NOMO-1 treated with dmso at 0.1 percent for 144 hours (cell line): Measurements from ENCODE around the gene GSDMA.
"Not testable (repeated sequence)": the region's sequence is repeated elsewhere in the genome, so short reads cannot be mapped to it uniquely, and the experiment has no call there.

ENCODE experiments used
- DNase-seq: peaks from one replicate; lab custom pipeline; 2025; ENCODE audit not compliant: unreplicated experiment; lab: John Stamatoyannopoulos, UW

The GSDMA gene

DNA sequence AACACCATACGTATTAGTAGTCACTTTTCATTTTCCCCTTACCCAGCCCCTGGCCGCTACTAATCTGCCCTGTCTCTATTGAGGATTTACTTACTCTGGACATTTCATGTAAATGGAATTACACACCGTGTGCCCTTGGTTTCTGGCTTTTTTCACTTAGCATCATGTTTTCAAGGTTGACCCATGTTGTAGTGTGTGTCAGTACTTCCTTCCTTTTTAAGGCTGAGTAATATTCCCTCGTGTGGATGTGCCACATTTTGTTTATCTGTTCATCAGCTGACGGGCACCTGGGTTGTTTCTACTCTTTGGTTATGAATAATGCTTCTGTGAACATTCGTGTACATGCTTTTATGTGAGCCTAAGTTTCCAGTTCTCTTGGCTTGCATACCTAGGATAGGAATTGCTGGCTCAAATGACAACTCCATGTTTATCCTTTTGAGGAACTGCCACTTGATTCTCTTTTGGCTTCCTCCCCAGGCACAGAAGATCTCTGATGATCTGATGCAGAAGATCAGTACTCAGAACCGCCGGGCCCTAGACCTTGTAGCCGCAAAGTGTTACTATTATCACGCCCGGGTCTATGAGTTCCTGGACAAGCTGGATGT is 25.5 kb downstream of the GSDMA start:
- no peak for DNase-seq

DNA sequence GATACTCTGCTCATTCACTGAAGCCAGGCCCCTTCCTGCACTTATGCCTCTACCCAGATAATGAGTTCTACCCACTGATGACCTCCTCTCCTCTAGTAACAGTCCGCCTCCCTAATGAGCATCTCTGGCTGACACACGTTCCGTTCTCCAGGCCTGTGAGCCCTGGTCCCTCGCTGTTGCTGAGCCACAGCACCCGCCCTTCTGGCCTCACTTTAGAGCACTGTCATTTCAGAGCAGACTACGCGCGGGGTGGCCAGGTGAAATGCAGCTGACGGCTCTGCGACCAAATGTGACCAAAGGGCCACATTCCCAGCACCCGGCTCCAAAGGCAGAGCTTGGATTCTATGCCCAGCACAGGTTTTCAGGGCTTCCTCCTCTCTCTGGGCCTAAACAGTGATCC is 31.6 kb downstream of the GSDMA start:
- no peak for DNase-seq

DNA sequence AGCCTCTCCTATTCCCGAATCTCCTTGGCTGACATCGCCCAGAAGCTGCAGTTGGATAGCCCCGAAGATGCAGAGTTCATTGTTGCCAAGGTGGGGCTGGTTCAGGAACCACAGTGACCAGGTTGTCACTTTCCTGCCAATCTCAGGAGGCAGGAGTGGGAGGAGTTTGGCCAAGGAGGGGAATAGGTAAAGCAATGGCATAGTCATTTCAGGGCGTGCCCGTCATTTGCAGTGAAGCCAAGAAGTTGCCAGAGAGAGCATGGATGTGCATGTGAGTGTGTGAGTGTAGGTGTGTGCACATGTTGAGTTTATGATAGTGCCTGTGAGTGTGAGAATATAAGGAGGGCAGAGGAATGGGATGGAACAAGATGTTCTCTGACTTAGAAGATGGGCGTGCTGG is 32.6 kb downstream of the GSDMA start:
- no peak for DNase-seq

DNA sequence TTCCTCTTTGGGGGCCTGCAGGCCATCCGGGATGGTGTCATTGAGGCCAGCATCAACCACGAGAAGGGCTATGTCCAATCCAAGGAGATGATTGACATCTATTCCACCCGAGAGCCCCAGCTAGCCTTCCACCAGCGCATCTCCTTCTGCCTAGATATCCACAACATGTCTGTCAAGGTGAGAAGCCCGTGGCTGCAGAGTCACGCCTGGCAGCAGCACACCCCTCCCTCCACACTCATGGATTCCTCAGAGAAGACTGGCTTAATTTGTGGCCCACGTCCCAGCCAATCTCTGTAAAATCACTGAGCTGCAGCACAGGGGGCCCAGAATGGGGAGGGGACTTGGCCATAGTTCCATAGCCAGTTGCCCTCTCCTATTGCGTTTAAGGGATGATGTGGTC is 33.4 kb downstream of the GSDMA start:
- no peak for DNase-seq

DNA sequence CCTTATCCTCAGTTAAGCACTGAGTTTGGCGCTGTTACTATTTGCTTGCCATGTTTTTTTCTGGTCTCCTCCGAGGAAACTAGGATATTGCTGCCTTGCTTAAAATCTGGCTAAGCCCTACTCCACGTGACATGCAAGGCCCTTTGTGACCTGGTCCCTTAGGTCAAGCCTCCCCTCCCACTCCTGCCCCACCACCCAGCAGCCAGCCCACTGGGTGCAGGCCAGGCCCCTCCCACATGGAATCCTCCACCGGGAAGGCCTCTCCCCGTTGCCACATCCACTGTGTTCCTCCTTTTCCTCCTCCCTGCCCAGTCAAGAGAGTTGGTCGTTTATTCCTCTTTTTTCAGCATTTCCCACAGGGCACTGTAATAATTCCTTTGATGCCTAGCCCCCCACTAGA is 34.0 kb downstream of the GSDMA start:
- DNase-seq, result no peak

DNA sequence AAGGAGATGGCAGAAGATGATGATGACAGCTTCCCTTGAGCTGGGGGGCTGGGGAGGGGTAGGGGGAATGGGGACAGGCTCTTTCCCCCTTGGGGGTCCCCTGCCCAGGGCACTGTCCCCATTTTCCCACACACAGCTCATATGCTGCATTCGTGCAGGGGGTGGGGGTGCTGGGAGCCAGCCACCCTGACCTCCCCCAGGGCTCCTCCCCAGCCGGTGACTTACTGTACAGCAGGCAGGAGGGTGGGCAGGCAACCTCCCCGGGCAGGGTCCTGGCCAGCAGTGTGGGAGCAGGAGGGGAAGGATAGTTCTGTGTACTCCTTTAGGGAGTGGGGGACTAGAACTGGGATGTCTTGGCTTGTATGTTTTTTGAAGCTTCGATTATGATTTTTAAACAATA is 34.7 kb downstream of the GSDMA start:
- DNase-seq, result no peak

DNA sequence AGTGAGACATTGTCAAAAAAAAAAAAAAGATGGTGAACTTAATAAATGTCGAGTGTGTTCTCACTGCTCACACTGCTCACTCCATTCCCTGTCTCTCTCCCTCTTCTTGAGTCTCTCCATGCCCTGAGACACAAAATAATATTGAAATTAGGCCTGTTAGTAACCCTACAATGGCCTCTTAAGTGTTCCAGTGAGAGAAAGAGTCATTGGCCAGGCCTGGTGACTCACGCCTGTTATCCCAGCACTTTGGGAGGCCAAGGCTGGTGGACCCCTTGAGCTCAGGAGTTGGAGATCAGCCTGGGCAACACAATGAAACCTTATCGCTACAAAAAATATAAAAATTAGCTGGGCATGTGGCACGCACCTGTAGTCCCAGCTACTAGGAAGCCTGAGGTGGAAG is 36.3 kb downstream of the GSDMA start:
- DNase-seq, result no peak

DNA sequence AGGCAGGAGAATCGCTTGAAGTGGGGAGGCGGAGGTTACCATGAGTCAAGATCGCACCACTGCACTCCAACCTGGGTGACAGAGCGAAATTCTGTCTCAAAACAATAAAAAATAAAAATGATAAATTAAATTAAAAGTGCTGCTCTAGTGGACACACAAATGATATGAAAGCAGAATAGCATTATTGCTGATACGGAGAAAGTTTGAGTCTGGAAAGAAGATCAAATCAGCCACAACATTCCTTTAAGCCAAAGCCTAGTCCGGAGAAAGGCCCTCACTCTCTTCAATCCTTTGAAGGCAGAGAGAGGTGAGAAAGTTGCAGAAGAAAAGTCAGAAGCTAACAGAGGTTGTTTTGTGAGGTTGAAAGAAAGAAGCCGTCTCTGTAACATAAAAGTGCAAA is 37.4 kb downstream of the GSDMA start:
- DNase-seq, result no peak

DNA sequence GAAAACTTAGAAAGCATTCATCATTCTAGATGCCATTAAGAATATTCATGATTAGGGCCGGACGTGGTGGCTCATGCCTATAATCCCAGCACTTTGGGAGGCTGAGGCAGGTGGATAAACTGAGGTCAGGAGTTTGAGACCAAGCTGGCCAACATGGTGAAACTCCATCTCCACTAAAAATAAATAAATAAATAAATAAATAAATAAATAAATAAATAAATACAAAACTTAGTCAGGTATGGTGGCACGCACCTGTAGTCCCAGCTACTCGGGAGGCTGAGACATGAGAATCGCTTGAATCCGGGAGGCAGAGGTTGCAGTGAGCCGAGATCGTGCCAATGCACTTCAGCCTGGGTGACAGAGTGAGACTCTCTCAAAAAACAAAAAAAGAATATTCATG is 38.5 kb downstream of the GSDMA start:
- not testable (repeated sequence) for DNase-seq

DNA sequence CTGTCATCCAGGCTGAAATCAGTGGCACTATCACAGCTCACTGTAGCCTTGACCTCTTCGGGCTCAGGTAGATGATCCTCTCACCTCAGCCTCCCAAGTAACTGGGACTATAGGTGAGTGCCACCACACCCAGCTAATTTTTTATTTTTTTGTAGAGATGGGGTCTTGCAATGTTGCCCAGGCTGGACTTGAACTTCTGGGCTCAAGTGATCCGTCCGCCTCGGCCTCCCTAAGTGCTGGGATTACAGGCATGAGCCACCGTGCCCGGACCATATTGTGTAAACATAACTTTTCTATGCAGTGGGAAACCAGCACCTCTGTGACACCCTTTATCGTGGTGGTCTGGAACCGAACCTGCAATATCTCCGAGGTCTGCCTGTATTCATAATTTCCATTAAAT is 41.3 kb downstream of the GSDMA start:
- no peak for DNase-seq

DNA sequence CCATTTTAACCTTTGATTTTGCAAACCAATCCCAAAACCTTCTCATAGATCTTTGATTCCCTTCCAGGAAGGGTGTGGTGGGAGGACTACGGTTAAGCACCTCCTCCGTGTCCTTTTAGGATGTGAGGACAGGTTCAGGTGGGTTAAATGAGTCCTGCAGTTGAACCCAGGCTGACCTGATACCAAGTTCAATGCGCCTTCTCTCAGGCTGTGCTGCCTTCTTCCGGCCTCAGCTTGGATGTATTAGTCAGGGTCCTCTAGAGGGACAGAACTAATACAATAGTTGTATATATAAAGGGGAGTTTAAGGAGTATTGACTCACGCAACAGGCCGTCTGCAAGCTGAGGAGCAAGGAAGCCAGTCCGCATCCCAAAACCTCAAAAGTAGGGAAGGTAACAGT is 41.9 kb downstream of the GSDMA start:
- no peak for DNase-seq

DNA sequence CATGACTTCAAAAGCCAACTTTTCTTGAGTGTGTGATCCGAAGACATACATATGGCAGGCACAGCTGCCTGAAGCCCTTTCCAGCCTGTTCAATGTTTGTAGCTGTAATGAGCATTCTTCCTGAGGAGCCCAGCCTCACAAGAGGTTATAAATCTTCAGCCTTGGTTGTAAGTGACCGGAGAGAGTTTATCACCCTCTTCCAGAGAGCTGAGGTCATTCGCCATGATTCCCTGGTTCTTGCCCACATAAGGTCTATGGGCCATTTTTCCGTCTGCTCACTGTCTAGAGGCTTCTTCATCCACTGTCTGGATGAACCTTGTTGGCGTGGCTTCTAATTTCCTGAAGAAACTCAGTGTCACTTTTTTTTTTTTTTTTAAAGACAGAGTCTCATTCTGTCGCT is 42.7 kb downstream of the GSDMA start:
- no peak for DNase-seq

DNA sequence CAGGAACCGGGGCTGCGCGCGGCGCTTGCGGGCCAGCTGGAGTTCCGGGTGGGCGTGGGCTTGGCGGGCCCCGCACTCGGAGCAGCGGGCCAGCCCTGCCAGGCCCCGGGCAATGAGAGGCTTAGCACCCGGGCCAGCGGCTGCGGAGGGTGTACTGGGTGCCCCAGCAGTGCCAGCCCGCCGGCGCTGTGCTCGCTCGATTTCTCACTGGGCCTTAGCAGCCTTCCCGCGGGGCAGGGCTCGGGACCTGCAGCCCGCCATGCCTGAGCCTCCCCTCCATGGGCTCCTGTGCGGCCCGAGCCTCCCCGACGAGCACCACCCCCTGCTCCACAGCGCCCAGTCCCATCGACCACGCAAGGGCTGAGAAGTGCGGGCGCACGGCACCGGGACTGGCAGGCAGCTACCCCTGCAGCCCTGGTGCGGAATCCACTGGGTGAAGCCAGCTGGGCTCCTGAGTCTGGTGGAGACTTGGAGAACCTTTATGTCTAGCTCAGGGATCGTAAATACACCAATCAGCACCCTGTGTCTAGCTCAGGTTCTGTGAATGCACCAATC is 48.2 kb downstream of the GSDMA start:
- DNase-seq, result not testable (repeated sequence)

DNA sequence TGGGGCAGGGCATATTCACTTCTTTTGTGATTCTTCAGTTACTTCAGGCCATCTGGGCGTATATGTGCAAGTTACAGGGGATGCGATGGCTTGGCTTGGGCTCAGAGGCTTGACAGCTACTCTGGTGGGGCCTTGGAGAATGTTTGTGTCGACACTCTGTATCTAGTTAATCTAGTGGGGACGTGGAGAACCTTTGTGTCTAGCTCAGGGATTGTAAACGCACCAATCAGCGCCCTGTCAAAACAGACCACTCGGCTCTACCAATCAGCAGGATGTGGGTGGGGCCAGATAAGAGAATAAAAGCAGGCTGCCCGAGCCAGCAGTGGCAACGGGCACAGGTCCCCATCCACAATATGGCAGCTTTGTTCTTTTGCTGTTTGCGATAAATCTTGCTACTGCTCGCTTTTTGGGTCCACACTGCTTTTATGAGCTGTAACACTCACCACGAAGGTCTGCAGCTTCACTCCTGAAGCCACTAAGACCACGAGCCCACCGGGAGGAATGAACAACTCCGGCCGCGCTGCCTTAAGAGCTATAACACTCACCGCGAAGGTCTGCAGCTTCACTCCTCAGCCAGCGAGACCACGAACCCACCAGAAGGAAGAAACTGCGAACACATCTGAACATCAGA is 49.3 kb downstream of the GSDMA start:
- not testable (repeated sequence) for DNase-seq

DNA sequence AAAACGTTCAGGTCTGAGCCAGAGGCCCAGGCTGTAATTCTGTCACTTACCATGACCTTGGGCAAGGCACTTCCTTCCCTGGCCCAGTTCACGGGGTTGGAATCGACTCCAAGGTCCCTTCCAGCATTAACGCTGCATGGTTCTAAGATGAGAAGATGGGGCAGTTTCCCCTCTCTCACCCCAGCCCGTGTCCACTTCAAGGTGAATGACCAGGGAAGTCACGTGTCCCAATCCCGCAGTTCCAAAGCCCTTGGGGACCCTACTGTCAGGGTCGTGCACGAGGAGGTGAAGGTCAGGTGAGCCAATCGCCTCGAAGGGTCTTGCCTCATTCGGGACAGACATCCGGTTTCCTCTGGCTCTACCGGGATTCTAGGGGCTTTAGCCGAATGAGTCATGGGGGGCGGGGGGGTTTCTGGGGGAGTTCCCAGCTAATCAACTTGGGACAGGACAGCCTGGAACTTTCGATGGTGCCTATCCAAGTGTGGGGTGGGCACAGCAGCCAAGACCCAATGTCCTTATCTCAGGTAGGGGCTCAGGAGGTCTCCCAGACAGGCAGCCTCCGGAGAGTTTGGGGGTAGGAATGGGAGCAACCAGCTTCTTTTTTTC is 51.7 kb downstream of the GSDMA start:
- no peak for DNase-seq

DNA sequence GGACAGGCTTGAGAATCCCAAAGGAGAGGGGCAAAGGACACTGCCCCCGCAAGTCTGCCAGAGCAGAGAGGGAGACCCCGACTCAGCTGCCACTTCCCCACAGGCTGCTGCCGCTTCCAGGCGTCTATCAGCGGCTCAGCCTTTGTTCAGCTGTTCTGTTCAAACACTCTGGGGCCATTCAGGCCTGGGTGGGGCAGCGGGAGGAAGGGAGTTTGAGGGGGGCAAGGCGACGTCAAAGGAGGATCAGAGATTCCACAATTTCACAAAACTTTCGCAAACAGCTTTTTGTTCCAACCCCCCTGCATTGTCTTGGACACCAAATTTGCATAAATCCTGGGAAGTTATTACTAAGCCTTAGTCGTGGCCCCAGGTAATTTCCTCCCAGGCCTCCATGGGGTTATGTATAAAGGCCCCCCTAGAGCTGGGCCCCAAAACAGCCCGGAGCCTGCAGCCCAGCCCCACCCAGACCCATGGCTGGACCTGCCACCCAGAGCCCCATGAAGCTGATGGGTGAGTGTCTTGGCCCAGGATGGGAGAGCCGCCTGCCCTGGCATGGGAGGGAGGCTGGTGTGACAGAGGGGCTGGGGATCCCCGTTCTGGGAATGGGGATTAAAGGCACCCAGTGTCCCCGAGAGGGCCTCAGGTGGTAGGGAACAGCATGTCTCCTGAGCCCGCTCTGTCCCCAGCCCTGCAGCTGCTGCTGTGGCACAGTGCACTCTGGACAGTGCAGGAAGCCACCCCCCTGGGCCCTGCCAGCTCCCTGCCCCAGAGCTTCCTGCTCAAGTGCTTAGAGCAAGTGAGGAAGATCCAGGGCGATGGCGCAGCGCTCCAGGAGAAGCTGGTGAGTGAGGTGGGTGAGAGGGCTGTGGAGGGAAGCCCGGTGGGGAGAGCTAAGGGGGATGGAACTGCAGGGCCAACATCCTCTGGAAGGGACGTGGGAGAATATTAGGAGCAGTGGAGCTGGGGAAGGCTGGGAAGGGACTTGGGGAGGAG is 52.5 kb downstream of the GSDMA start, which contains the start of gene CSF3:
TSS of gene CSF3 (plus strand) at position 436 of the 993 bp plus-strand sequence. CDS start at position 471, 35 bp downstream.
- DNase-seq, result no peak

DNA sequence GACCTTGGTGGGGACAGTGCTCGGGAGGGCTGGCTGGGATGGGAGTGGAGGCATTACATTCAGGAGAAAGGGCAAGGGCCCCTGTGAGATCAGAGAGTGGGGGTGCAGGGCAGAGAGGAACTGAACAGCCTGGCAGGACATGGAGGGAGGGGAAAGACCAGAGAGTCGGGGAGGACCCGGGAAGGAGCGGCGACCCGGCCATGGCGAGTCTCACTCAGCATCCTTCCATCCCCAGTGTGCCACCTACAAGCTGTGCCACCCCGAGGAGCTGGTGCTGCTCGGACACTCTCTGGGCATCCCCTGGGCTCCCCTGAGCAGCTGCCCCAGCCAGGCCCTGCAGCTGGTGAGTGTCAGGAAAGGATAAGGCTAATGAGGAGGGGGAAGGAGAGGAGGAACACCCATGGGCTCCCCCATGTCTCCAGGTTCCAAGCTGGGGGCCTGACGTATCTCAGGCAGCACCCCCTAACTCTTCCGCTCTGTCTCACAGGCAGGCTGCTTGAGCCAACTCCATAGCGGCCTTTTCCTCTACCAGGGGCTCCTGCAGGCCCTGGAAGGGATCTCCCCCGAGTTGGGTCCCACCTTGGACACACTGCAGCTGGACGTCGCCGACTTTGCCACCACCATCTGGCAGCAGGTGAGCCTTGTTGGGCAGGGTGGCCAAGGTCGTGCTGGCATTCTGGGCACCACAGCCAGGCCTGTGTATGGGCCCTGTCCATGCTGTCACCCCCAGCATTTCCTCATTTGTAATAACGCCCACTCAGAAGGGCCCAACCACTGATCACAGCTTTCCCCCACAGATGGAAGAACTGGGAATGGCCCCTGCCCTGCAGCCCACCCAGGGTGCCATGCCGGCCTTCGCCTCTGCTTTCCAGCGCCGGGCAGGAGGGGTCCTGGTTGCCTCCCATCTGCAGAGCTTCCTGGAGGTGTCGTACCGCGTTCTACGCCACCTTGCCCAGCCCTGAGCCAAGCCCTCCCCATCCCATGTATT is 53.5 kb downstream of the GSDMA start:
- no peak for DNase-seq

DNA sequence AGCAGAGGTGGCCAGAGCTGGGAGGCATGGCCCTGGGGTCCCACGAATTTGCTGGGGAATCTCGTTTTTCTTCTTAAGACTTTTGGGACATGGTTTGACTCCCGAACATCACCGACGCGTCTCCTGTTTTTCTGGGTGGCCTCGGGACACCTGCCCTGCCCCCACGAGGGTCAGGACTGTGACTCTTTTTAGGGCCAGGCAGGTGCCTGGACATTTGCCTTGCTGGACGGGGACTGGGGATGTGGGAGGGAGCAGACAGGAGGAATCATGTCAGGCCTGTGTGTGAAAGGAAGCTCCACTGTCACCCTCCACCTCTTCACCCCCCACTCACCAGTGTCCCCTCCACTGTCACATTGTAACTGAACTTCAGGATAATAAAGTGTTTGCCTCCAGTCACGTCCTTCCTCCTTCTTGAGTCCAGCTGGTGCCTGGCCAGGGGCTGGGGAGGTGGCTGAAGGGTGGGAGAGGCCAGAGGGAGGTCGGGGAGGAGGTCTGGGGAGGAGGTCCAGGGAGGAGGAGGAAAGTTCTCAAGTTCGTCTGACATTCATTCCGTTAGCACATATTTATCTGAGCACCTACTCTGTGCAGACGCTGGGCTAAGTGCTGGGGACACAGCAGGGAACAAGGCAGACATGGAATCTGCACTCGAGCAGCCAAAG is 54.7 kb downstream of the GSDMA start:
- DNase-seq, result no peak
